T-helper 9 cell (primary cell): ENCODE measurements around the gene UPF1.

Source experiments
- DNase-seq: peaks from one replicate; pipeline ENCODE4 v3.0.0-alpha.2; 2020

UPF1 gene

DNA sequence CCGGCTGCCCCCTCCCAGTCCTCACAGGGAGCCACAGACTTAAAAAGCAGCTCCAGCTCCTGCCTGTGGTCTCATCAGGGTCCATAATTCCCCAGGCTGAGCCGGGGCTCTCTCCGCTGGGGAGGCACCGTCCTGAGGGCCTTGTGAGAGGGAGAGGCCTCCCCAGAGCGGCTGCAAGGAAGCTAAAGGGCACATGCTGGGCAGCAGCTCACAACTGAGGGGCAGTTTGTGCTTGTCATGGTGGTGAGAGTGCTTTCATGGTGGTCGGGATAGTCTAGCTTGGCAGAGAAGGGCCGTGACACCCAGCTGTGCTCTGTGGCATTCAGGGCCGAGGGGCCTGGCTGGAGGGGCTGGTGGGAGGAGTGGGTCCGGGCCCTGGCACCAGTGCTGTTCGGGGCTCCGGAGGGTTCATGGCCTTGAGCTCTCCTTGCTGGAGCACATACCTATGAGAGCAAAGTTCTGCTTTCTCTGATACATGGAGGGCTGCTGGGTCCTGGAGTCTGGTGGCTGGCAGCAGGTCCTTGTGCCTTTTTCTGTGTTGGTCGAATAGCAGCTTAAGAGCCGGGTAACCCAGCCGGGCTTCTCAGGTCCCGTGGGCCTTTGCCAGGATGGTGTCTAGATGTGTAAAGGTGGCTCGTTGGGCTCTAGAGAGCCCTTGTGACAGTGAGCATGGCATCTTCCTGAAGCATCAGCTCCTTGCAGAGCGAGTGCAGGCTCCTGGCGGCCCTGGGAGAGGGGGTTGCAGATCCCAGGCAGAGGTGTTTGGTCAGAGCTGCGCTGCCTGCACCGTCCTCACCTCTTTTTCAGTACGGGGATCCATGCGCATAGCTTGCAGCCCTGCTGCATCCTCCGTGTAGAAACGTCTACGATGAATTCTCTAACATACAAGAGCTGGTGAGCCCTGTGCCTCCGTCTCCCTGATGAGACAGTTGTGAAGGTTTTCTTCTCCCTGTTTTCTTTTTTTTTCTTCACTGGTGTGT lies 8.8 kb downstream of the UPF1 start:
- no peak for DNase-seq

DNA sequence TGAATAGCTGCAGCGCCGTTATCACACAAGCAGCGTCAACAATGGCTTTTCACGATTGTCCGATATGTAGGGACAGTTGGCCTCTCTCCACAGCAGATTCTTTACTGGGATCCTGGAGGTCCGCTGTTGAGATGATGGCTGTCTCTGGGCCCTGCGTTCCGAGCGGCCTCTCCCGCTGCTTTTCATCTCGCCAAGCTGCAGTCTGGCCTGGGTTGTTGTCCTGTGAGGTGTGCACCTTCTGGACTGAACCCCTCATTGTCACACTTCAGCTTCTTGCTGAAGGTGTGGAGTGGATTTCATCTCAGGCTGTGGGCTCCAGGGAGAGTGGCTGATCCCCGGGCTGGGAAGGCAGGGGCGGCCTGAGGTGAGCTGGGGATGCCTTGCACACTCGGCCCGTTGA lies 9.6 kb downstream of the UPF1 start:
- no peak for DNase-seq

DNA sequence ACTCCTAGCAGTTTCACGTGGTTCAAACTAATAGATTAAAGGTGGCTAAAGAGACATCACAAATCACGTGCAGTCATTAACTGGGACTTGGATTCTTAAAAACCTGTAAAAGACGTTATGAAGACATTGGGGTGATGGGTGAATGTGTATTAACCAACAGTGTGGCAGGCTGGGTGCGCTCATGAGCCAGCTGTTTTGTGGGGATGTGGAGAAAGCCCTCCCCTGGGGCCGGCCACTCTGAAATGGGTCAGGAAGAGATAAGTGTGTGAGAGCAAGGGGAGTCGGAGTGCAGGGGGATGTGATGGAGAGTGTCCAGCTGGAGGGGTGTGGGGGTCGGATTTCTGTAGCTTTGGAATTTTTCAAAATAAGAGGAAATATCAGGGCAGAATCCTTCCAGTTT lies 10.4 kb downstream of the UPF1 start:
- no peak for DNase-seq

DNA sequence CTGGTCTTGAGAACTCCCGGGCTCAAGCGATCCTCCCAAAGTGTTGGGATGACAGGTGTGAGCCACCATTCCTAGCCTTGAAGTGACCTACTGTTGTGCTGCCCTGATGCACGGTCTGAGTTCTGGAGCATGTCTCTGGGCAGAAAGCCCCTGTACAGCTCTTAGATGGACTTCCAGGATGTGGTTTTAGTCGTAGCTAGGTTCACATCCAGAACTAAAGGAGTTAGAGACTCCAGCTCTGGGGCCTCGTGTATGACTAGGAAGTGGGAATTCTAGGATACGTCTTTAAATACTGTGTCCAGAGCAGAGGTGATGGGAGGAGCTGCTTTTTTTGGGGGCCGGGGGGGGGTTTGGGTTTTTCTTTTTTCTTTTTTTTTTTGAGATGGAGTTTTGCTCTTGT lies 12.2 kb downstream of the UPF1 start:
- no peak for DNase-seq

GRCh38 chr19:18844806-18845329 lies 13.1 kb downstream of the UPF1 start:
- DNase-seq, result no peak

DNA sequence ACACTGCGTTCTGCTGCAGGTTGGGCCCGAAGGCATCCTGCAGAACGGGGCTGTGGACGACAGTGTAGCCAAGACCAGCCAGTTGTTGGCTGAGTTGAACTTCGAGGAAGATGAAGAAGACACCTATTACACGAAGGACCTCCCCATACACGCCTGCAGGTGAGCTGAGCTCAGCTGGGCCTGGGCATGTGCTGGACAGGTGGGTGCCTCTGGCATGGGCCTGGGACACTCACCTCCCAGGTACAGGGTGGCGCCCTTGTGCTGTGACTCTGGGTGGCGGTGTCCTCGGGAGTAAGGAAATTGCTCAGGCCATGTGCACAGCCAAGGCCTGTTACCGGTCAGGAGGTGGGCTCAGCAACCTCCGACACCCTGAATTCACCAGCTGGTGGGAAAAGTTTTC lies 14.2 kb downstream of the UPF1 start:
- no peak for DNase-seq

GRCh38 chr19:18846862-18847548 lies 15.2 kb downstream of the UPF1 start:
- peak; percentile 54 for DNase-seq

- no peak for DNase-seq
Observed at GRCh38 chr19:18847549-18848463, 16.0 kb downstream of the UPF1 start.

- no peak for DNase-seq
Observed at GRCh38 chr19:18848878-18849661, 17.3 kb downstream of the UPF1 start.

DNA sequence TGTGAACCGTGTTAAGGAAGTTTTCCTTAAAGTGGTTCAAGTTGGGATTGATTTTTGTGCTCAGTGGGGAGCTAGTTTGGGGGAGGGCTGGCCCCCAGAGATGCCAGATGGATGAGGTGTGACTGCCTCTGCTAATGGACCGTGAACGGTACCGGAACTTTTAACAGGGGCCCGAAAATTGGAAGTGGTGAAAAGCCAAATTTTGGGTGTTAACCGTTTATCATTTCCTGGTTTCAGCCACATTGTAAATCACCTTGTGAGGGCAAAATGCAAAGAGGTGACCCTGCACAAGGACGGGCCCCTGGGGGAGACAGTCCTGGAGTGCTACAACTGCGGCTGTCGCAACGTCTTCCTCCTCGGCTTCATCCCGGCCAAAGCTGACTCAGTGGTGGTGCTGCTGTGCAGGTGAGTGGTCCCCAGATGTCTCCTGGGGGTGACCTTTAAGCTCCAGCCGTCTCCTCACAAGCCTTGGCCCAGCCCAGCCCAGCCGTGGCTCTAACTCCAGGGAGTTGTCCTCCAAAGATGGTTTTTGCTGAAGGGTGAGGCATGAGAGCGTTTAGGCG lies 18.2 kb downstream of the UPF1 start:
- DNase-seq, result no peak

GRCh38 chr19:18850471-18851375 lies 19.0 kb downstream of the UPF1 start:
- no peak for DNase-seq

- no peak for DNase-seq
Observed at GRCh38 chr19:18851673-18852325, 20.0 kb downstream of the UPF1 start.

- no peak for DNase-seq
Observed at GRCh38 chr19:18852648-18853047, 20.9 kb downstream of the UPF1 start.

- no peak for DNase-seq
Observed at GRCh38 chr19:18853755-18854427, 22.1 kb downstream of the UPF1 start.

GRCh38 chr19:18854982-18855381 lies 23.2 kb downstream of the UPF1 start:
- no peak for DNase-seq

DNA sequence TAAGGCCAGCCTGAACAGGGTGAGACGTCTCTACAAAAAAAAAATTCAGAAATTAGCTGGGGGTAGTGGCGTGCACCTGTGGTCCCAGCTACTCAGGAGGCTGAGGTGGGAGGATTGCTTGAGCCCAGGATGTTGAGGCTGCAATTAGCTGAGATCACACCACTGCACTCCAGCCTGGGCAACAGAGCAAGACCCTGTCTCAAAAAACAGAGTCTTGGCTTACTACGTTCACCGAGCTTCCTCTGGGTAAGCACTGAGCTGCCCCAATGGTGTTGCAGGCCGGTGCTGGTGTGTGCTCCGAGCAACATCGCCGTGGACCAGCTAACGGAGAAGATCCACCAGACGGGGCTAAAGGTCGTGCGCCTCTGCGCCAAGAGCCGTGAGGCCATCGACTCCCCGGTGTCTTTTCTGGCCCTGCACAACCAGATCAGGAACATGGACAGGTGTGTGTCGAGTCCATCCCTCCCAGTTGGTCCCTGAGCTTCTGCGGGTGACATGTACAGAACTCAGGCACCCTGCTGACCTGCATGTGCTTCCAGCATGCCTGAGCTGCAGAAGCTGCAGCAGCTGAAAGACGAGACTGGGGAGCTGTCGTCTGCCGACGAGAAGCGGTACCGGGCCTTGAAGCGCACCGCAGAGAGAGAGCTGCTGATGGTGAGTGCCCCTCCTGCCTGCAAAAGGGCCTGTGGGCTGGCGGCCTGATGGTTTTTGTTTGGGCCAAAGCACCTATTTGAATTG lies 24.1 kb downstream of the UPF1 start:
- DNase-seq, result no peak

DNA sequence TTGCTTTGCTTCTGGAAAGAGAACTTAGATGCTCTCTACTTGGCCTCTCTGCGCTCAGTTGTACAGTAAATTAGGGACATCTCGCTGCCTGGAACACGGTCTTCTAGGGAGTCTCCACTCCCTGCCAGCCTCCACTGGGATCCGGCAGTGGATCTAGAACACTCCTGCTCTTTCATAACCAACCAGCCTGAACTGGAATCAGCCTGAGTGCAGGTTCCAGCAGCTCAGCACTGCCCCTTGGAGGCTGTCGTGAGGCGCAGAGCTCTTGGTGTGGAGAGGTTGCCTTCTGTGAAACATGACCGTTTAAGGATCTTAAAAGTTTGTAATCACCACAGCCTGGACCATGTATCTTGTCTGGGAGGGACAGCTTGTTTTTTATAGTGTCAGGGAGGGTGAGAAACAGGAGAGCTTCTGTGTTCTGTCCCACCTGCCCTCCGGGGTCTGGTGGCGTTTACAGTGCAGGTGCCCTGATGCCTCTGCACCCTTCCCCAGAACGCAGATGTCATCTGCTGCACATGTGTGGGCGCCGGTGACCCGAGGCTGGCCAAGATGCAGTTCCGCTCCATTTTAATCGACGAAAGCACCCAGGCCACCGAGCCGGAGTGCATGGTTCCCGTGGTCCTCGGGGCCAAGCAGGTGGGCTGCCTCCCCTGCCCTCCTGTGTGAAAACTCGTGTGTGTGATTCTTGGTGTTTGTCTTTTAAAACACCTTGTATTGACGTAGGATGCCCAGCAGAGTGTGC lies 24.8 kb downstream of the UPF1 start:
- no peak for DNase-seq

- DNase-seq, result no peak
Observed at GRCh38 chr19:18857223-18857622, 25.5 kb downstream of the UPF1 start.
